Measurements from ENCODE around the gene WNK2.
"Not testable (repeated sequence)": the region's sequence is repeated elsewhere in the genome, so short reads cannot be mapped to it uniquely, and the experiment has no call there.

WNK2 gene

GRCh38 chr9:93345643-93346230 lies 161.8 kb downstream of the WNK2 start:
- no peak for DNase-seq

- DNase-seq = no peak
Observed at GRCh38 chr9:93346231-93347112, 162.5 kb downstream of the WNK2 start.

GRCh38 chr9:93347371-93347975 lies 163.5 kb downstream of the WNK2 start:
- not testable (repeated sequence) for DNase-seq

GRCh38 chr9:93353413-93354310 lies 169.7 kb downstream of the WNK2 start:
- not testable (repeated sequence) for DNase-seq

- no peak for DNase-seq
Observed at GRCh38 chr9:93354451-93354850, 170.5 kb downstream of the WNK2 start.

GRCh38 chr9:93355827-93356226 lies 171.9 kb downstream of the WNK2 start:
- no peak for DNase-seq

- no peak for DNase-seq
Observed at GRCh38 chr9:93357649-93358048, 173.7 kb downstream of the WNK2 start.

- not testable (repeated sequence) for DNase-seq
Observed at GRCh38 chr9:93359907-93360306, 176.0 kb downstream of the WNK2 start.

GRCh38 chr9:93361995-93362394 lies 178.1 kb downstream of the WNK2 start:
- DNase-seq = no peak

- no peak for DNase-seq
Observed at GRCh38 chr9:93364734-93365426, 180.9 kb downstream of the WNK2 start.

GRCh38 chr9:93365427-93366118 lies 181.6 kb downstream of the WNK2 start:
- DNase-seq = no peak

- DNase-seq = no peak
Observed at GRCh38 chr9:93366119-93366447, 182.1 kb downstream of the WNK2 start.

GRCh38 chr9:93366486-93366885 lies 182.5 kb downstream of the WNK2 start:
- not testable (repeated sequence) for DNase-seq

GRCh38 chr9:93368437-93368836 lies 184.5 kb downstream of the WNK2 start:
- DNase-seq = no peak

- no peak for DNase-seq
Observed at GRCh38 chr9:93369686-93370085, 185.7 kb downstream of the WNK2 start.

Data from activated CD4-positive, alpha-beta T cell treated with anti-CD3 and anti-CD28 coated beads, Interleukin-2, Interleukin-6, amounts not matched to agents 100 ng/mL and 50 ng/mL, durations not matched to agents 16 hours and 8 hours (primary cell).